SK-N-SH (cell line): ENCODE data around the gene CAMK2B. TPM values are rescaled to one million over a fixed set of nuclear protein-coding genes. Genes with fewer than 3 reads are reported as not detected.

Source experiments
- CTCF ChIA-PET: fragments of 300-600, 350-600 bp; formaldehyde crosslinking; extraction: SDS; loops from one replicate; lab custom pipeline; 2021; lab: Yijun Ruan, JAX
- POLR2A ChIA-PET: fragments of 350-600 bp; sonication (Branson Sonifier 250); formaldehyde crosslinking; extraction: SDS; loops from one replicate; lab custom pipeline; 2020; ENCODE audit warnings: antibody characterized with exemption, inconsistent platforms; lab: Yijun Ruan, JAX
- DNase-seq: peaks from one replicate; pipeline ENCODE4 v3.0.0; 2012
- H2AFZ ChIP-seq: fragments of 200-600 bp; sonication (generic); 2 replicates; pipeline ENCODE4 v1.8.1; 2016; ENCODE audit warnings: antibody characterized with exemption, mild to moderate bottlenecking, low read depth
- H3F3A ChIP-seq: fragments of 200-600 bp; sonication (generic); replicated peaks from 2 replicates; pipeline ENCODE3; 2016; ENCODE audit warnings: antibody characterized with exemption, mild to moderate bottlenecking; ENCODE audit not compliant: insufficient read depth
- H3K27ac ChIP-seq, 2 experiments: fragments of 200-500 bp in 1 of 2; fragments of 200-600 bp in 1 of 2; sonication (Bioruptor generic) in 1 of 2; sonication (generic), shearing (Covaris generic) in 1 of 2; 2 replicates each; pipeline versions ENCODE4 v1.5.1 to v1.6.1; 2014 to 2016; ENCODE audit warnings: low read depth in 2 of 2, inconsistent platforms in 1 of 2, low read length in 1 of 2, mild to moderate bottlenecking in 1 of 2, mixed read lengths in 1 of 2
- H3K27me3 ChIP-seq: fragments of 200-600 bp; sonication (generic), shearing (Covaris generic); 2 replicates; pipeline ENCODE4 v1.6.1; 2016; ENCODE audit warnings: mixed run types; ENCODE audit not compliant: insufficient read depth
- H3K36me3 ChIP-seq, 2 experiments: fragments of 200-500 bp in 1 of 2; fragments of 200-600 bp in 1 of 2; sonication (Bioruptor generic) in 1 of 2; sonication (generic) in 1 of 2; replicated peaks in 1 of 2; 2 replicates each; pipeline versions ENCODE3 to v1.5.1; 2014 to 2016; ENCODE audit warnings: low read length in 1 of 2, mild to moderate bottlenecking in 1 of 2; ENCODE audit not compliant: insufficient read depth in 2 of 2, control insufficient read depth in 1 of 2
- H3K4me1 ChIP-seq, 2 experiments: fragments of 200-500 bp in 1 of 2; fragments of 200-600 bp in 1 of 2; sonication (Bioruptor generic) in 1 of 2; sonication (generic), shearing (Covaris generic) in 1 of 2; 2 replicates each; pipeline versions ENCODE4 v1.5.1 to v1.6.1; 2014 to 2016; ENCODE audit warnings: low read depth in 1 of 2, low read length in 1 of 2, mixed run types in 1 of 2; ENCODE audit not compliant: insufficient read depth in 2 of 2, control insufficient read depth in 1 of 2
- H3K4me2 ChIP-seq: fragments of 200-600 bp; sonication (generic), shearing (Covaris generic); 2 replicates; pipeline ENCODE4 v1.6.1; 2017; ENCODE audit warnings: mixed run types
- H3K4me3 ChIP-seq, 2 experiments: fragments of 200-500 bp in 1 of 2; fragments of 200-600 bp in 1 of 2; sonication (Bioruptor generic) in 1 of 2; sonication (generic), shearing (Covaris generic) in 1 of 2; 2 replicates each; pipeline versions ENCODE4 v1.5.1 to v1.8.1; 2014 to 2016; ENCODE audit warnings: low read depth in 2 of 2, inconsistent platforms in 1 of 2, low read length in 1 of 2, mild to moderate bottlenecking in 1 of 2, mixed read lengths in 1 of 2, moderate library complexity in 1 of 2
- H3K79me2 ChIP-seq: fragments of 200-600 bp; sonication (generic); 2 replicates; pipeline ENCODE4 v1.8.1; 2017; ENCODE audit warnings: mild to moderate bottlenecking; ENCODE audit not compliant: insufficient read depth
- H3K9ac ChIP-seq: fragments of 200-600 bp; sonication (generic); 2 replicates; pipeline ENCODE4 v1.6.1; 2017; ENCODE audit warnings: mixed run types
- H3K9me2 ChIP-seq: fragments of 200-600 bp; sonication (generic); 2 replicates; pipeline ENCODE4 v1.6.1; 2017; ENCODE audit warnings: mixed run types
- H3K9me3 ChIP-seq: fragments of 200-600 bp; sonication (generic); 2 replicates; pipeline ENCODE4 v1.6.1; 2017; ENCODE audit warnings: mixed run types, mild to moderate bottlenecking, moderate library complexity
- H4K20me1 ChIP-seq: fragments of 200-600 bp; sonication (generic); 2 replicates; pipeline ENCODE4 v1.6.1; 2017; ENCODE audit warnings: mild to moderate bottlenecking, mixed run types; ENCODE audit not compliant: insufficient read depth
- EZH2phosphoT487 ChIP-seq: fragments of 200-600 bp; sonication (generic); IDR thresholded peaks from 2 replicates; pipeline ENCODE4 v1.6.1; 2017; ENCODE audit warnings: low read depth, mixed run types, mild to moderate bottlenecking, antibody characterized with exemption, moderate library complexity, borderline replicate concordance
- FOSL2 ChIP-seq: IDR thresholded peaks from 2 replicates; pipeline ENCODE4 v1.4.0; 2012; ENCODE audit warnings: low read depth, mild to moderate bottlenecking, moderate library complexity, borderline replicate concordance
- FOXJ3 ChIP-seq: sonication (generic); formaldehyde crosslinking; IDR thresholded peaks from 2 replicates; pipeline ENCODE4 v1.5.1; 2020; ENCODE audit warnings: mild to moderate bottlenecking, missing genetic modification reagents
- FOXM1 ChIP-seq: IDR thresholded peaks from 2 replicates; pipeline ENCODE4 v1.4.0; 2012; ENCODE audit warnings: low read depth, mild to moderate bottlenecking
- IRF3 ChIP-seq: fragments of 150-350 bp; IDR thresholded peaks from 2 replicates; pipeline ENCODE4 v1.6.1; 2016; ENCODE audit warnings: mild to moderate bottlenecking, low read depth, low read length
- JUND ChIP-seq: IDR thresholded peaks from 2 replicates; pipeline ENCODE4 v1.4.0; 2012
- MEF2A ChIP-seq: IDR thresholded peaks from 2 replicates; pipeline ENCODE4 v1.4.0; 2012; ENCODE audit warnings: low read depth, borderline replicate concordance
- MXI1 ChIP-seq: IDR thresholded peaks from 2 replicates; pipeline ENCODE4 v1.6.1; 2012; ENCODE audit warnings: mild to moderate bottlenecking, low read depth, low read length, improper control_type of control experiment
- NRF1 ChIP-seq: IDR thresholded peaks from 2 replicates; pipeline ENCODE4 v1.6.1; 2012; ENCODE audit warnings: low read depth, mild to moderate bottlenecking, low read length
- POLR2AphosphoS5 ChIP-seq: IDR thresholded peaks from 2 replicates; pipeline ENCODE4 v1.6.1; 2012; ENCODE audit warnings: low read depth, low read length
- RCOR1 ChIP-seq: fragments of 150-350 bp; IDR thresholded peaks from 2 replicates; pipeline ENCODE4 v1.6.1; 2017; ENCODE audit warnings: antibody characterized with exemption, low read length
- SIN3A ChIP-seq: IDR thresholded peaks from 2 replicates; pipeline ENCODE4 v1.6.1; 2012; ENCODE audit warnings: low read depth, mild to moderate bottlenecking, low read length, moderate library complexity, borderline replicate concordance
- TEAD4 ChIP-seq: IDR thresholded peaks from 2 replicates; pipeline ENCODE4 v1.4.0; 2012; ENCODE audit warnings: mild to moderate bottlenecking, borderline replicate concordance; ENCODE audit not compliant: insufficient read depth
- ZBTB33 ChIP-seq: IDR thresholded peaks from 2 replicates; pipeline ENCODE4 v1.4.0; 2012; ENCODE audit warnings: low read depth, borderline replicate concordance
- WGBS: methylation state at CpG from one replicate; pipeline ENCODE4 v1.1.6; 2017; ENCODE audit warnings: low lambda C conversion rate; 5-methylcytosine and 5-hydroxymethylcytosine counted together
- polyA plus RNA-seq, 3 experiments: library from polyadenylated mRNA; depleted of rRNA; stranded (reverse); fragments of >200 nt; gene quantifications; 2 replicates each; pipeline ENCODE4 v1.2.3, GENCODE V29; 2012
- TF ChIP-seq, protein P1 (sequence below): IDR thresholded peaks from 2 replicates; pipeline ENCODE4 v1.6.1; 2012; ENCODE audit warnings: mild to moderate bottlenecking, low read depth, low read length, moderate library complexity

The CAMK2B gene
- polyA plus RNA-seq, 1 of the 3 experiments (the other 2 are of a cell fraction): 0.20 TPM

DNA sequence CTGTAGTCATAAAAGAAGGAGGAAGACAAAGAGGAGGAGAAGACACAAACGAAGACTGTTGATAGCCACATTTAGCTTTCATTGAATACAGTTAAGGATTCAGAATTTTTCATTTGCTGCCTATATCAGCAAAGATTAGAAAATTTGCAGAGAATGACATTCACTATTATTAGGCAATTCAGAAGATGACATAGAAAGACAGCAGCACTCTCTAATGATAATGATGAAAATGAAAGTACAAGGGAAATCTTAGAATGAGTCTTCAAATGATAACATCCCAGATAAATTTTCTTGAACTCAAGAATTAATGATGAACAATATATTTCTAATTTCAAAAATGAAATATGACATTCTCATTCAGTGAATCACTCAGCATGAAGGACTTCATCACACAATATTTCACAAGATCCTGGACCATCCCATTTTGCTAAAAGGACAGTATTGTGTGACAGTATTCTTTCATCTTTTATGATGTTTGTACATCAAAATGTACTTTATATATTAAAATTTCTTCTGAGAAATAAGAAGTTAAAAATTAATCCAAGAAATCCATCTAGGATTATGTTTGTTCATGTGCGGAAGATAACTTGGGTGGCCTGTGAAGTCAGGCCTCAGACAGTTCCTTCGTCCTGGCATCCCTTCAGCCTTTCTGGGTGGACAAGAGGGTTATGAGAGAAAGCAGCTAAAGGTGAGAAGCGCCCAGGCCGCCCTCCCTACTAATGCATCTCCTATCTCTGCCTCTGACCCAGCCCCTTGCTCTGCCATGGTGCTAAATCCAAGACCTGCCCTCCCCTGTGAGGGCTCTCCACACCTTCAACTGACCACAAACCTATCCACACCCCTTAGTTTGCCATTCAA, 47.4 kb upstream of the CAMK2B start:
- peak overlapping the region; percentile 39; the same call in 1 of the 2 replicates for H2AFZ ChIP-seq
- H3K4me1 ChIP-seq: no peaks in the 10 kb centered on the region
- H3K27ac ChIP-seq: no peak overlapping the region
- TF ChIP-seq EZH2phosphoT487: no peak
- TF ChIP-seq ZBTB33: no peak
- TF ChIP-seq FOXM1: no peak
- no peak for TF ChIP-seq TEAD4
- no peak for TF ChIP-seq FOSL2
- TF ChIP-seq FOXJ3: no peak
- TF ChIP-seq RCOR1: no peak
- no peak for TF ChIP-seq MXI1
- no peak for TF ChIP-seq IRF3
- no peak for TF ChIP-seq SIN3A
- no peak for TF ChIP-seq JUND
- no peak for TF ChIP-seq POLR2AphosphoS5
- TF ChIP-seq MEF2A: no peak
- TF ChIP-seq, protein P1, sequence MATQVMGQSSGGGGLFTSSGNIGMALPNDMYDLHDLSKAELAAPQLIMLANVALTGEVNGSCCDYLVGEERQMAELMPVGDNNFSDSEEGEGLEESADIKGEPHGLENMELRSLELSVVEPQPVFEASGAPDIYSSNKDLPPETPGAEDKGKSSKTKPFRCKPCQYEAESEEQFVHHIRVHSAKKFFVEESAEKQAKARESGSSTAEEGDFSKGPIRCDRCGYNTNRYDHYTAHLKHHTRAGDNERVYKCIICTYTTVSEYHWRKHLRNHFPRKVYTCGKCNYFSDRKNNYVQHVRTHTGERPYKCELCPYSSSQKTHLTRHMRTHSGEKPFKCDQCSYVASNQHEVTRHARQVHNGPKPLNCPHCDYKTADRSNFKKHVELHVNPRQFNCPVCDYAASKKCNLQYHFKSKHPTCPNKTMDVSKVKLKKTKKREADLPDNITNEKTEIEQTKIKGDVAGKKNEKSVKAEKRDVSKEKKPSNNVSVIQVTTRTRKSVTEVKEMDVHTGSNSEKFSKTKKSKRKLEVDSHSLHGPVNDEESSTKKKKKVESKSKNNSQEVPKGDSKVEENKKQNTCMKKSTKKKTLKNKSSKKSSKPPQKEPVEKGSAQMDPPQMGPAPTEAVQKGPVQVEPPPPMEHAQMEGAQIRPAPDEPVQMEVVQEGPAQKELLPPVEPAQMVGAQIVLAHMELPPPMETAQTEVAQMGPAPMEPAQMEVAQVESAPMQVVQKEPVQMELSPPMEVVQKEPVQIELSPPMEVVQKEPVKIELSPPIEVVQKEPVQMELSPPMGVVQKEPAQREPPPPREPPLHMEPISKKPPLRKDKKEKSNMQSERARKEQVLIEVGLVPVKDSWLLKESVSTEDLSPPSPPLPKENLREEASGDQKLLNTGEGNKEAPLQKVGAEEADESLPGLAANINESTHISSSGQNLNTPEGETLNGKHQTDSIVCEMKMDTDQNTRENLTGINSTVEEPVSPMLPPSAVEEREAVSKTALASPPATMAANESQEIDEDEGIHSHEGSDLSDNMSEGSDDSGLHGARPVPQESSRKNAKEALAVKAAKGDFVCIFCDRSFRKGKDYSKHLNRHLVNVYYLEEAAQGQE: no peak
- TF ChIP-seq NRF1: no peak
- no peaks in the 10 kb centered on the region for H3K36me3 ChIP-seq
- H3K9me2 ChIP-seq: no peaks in the 10 kb centered on the region
- no peak for DNase-seq
- H3F3A ChIP-seq: peaks cover 10% of the 10 kb centered on the region
- WGBS: 71% methylated on average over 4 of the region's 5 CpGs
- H3K9me3 ChIP-seq: no peaks in the 10 kb centered on the region
- no peak overlapping the region for H3K9ac ChIP-seq
- H3K79me2 ChIP-seq: no peaks in the 10 kb centered on the region
- H3K27me3 ChIP-seq: no peaks in the 10 kb centered on the region
- no peaks in the 10 kb centered on the region for H4K20me1 ChIP-seq
- CTCF ChIA-PET: interaction anchor here (1.3 to 1.4 kb wide), 2 partner anchors 105 to 128 kb away, joined by 3 read pairs; no protein-coding TSS in a partner anchor
- 0 out of 2 replicates have a peak overlapping the region, but pooled peaks have one; percentile 36 for H3K4me2 ChIP-seq
- no peak overlapping the region for H3K4me3 ChIP-seq
- POLR2A ChIA-PET: no interaction called here
